Gastroesophageal sphincter (tissue), 3 donors: ENCODE results near the gene MRFAP1.

Source experiments
- CTCF ChIP-seq, 4 experiments: fragments of 200-600 bp in 2 of 4; fragments of 450-650 bp in 2 of 4; sonication (generic) in 1 of 4; IDR thresholded peaks; one replicate each; pipeline ENCODE4 v1.5.1; 2017 to 2019; ENCODE audit warnings: antibody characterized with exemption in 4 of 4, mild to moderate bottlenecking in 2 of 4, moderate library complexity in 2 of 4
- EP300 ChIP-seq: sonication (generic); formaldehyde crosslinking; IDR thresholded peaks from one replicate; pipeline ENCODE4 v1.6.1; 2017; ENCODE audit warnings: antibody characterized with exemption, mild to moderate bottlenecking
- POLR2A ChIP-seq, 2 donors: fragments of 450-650 bp; IDR thresholded peaks; one replicate each; pipeline ENCODE4 v1.6.1; 2017; ENCODE audit warnings: antibody characterized with exemption in 2 of 2, mild to moderate bottlenecking in 2 of 2, moderate library complexity in 1 of 2
- POLR2AphosphoS5 ChIP-seq: sonication (generic); formaldehyde crosslinking; IDR thresholded peaks from one replicate; pipeline ENCODE4 v1.6.1; 2017; ENCODE audit warnings: antibody characterized with exemption

GRCh38 chr4:6641971-6642320 is 1.5 kb downstream of the MRFAP1 start:
- TF ChIP-seq CTCF (IDR thresholded peaks at IDR 0.05) (no peak), EP300 (no peak), POLR2AphosphoS5 (no peak), POLR2A (IDR thresholded peaks at IDR 0.05) (no peak)
